A673 (cell line): ENCODE measurements around the gene MFNG.

Source experiments
- CTCF ChIP-seq: fragments of 300-800, 200-600 bp; sonication (generic); conservative IDR thresholded peaks from 2 replicates; pipeline ENCODE4 v1.5.1; 2017; ENCODE audit warnings: low read depth, mild to moderate bottlenecking, antibody characterized with exemption, low read length, moderate library complexity, mixed read lengths
- EZH2 ChIP-seq: fragments of 200-600 bp; sonication (generic); IDR thresholded peaks from 2 replicates; pipeline ENCODE4 v1.6.1; 2017; ENCODE audit warnings: borderline replicate concordance, low read depth, mild to moderate bottlenecking, mixed read lengths, antibody characterized with exemption, low read length; ENCODE audit not compliant: poor library complexity, severe bottlenecking

DNA sequence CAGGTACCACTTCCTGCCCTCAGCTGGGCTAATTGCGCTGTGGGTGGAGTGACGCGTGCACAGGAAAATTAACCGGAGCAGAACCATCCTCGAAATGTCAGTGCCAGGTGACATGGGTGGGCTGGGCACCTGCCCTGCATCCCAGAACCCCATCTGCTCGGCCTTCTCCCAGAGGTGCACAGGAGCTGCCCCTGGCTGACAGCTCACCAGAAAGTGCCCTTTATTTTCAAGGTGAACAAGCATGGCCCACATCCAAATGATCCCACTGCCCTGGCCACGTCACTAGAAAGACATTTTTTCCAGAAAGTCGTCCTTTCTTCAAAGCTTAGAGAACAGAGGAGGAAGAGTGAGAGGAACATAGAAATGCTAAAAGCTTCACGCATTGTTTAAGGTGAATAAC is 54.8 kb downstream of the MFNG start:
- no peak for TF ChIP-seq CTCF
- TF ChIP-seq EZH2 = no peak
